OCI-LY7 (cell line): ENCODE data around the gene PGM2L1.

Source experiments
- CTCF ChIP-seq: fragments of 200-600 bp; sonication (generic); conservative IDR thresholded peaks from 2 replicates; pipeline ENCODE4 v1.5.1; 2014; ENCODE audit warnings: mild to moderate bottlenecking, antibody characterized with exemption, low read length, moderate library complexity, mixed read lengths
- EZH2phosphoT487 ChIP-seq: fragments of 200-600 bp; sonication (generic); IDR thresholded peaks from 2 replicates; pipeline ENCODE4 v1.6.1; 2018; ENCODE audit warnings: low read depth, borderline replicate concordance, mild to moderate bottlenecking, mixed run types, antibody characterized with exemption, low read length, moderate library complexity, mixed read lengths

GRCh38 chr11:74282914-74283371 lies 115.3 kb downstream of the PGM2L1 start:
- TF ChIP-seq CTCF: no peak
- TF ChIP-seq EZH2phosphoT487: no peak
